HCEC 1CT (cell line): ENCODE results near the gene PRPF38A.
"Not testable (repeated sequence)": the region's sequence is repeated elsewhere in the genome, so short reads cannot be mapped to it uniquely, and the experiment has no call there.

Experiments used
- DNase-seq: peaks from one replicate; pipeline ENCODE4 v3.0.0-alpha.2; 2017

Gene PRPF38A, protein sequence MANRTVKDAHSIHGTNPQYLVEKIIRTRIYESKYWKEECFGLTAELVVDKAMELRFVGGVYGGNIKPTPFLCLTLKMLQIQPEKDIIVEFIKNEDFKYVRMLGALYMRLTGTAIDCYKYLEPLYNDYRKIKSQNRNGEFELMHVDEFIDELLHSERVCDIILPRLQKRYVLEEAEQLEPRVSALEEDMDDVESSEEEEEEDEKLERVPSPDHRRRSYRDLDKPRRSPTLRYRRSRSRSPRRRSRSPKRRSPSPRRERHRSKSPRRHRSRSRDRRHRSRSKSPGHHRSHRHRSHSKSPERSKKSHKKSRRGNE

DNA sequence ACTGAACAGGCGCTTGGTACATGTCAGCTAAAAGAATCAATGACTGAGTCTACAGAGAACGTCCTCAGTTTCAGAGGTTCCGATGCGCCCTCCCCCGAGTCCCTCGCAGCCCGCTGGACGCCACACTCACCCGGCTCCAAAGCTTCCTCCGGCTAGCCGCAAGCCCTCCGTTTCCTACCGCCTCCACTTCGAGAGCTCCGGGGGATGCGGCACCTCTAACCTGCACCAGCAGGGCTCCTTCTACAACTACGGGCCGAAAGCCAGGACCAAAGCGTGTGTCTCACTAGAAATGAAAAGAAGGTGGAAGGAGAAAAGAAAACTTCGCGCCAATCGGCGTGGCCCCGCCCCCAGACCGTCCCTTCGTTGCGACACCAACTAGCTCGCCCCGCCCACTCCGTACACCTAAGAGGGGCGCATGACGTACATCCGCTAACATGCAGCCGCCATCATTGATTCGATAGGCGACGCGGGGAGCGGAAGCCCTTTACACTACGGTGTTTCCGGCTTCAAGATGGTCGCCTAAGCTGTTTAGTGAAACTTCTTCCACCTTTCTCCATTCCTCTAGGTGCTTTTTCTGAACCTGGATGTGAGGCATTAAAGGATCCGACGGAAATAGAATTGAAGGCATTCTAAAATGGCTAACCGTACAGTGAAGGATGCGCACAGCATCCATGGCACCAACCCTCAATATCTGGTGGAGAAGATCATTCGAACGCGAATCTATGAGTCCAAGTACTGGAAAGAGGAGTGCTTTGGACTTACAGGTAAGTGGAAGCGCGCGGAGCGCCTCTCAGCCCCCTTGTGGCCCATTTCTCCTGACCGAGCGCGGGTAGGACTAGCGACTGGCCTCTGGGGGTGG, at the start of gene PRPF38A, which contains the start of gene ORC1:
TSS of gene PRPF38A (plus strand) at position 487 of the 859 bp plus-strand sequence. CDS start at position 635, 148 bp downstream.
TSS of gene ORC1 (minus strand) at position 308 of the 859 bp plus-strand sequence. CDS start 2,200 bp downstream, outside the sequence.
- DNase-seq = peak; percentile 96

- no peak for DNase-seq
These were observed 49.0 kb upstream of the PRPF38A start for GRCh38 chr1:52355436-52355835.

- DNase-seq = no peak
These were observed 48.4 kb upstream of the PRPF38A start for GRCh38 chr1:52355847-52356505.

GRCh38 chr1:52356818-52357355, 47.5 kb upstream of the PRPF38A start:
- DNase-seq = no peak

DNA sequence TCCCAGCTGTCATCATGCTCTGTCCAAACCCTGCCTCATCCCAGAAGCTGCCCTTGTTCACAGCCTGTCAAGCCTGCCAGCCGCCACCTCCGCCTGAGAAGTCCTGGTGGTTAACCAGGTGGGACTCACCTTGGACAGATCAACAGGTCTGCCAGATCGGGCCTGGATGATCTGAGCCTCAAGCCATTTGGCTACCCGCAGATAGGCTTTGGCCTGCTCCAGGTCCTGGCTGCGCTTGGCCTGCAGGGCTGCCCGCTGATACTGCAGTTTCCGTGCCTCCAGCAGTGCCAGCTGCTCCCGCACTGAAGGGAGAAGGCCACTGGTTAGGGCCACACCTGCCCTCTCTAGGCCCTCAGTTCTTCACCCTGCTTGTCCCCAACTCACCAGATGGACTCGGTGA, 47.0 kb upstream of the PRPF38A start:
- no peak for DNase-seq

DNA sequence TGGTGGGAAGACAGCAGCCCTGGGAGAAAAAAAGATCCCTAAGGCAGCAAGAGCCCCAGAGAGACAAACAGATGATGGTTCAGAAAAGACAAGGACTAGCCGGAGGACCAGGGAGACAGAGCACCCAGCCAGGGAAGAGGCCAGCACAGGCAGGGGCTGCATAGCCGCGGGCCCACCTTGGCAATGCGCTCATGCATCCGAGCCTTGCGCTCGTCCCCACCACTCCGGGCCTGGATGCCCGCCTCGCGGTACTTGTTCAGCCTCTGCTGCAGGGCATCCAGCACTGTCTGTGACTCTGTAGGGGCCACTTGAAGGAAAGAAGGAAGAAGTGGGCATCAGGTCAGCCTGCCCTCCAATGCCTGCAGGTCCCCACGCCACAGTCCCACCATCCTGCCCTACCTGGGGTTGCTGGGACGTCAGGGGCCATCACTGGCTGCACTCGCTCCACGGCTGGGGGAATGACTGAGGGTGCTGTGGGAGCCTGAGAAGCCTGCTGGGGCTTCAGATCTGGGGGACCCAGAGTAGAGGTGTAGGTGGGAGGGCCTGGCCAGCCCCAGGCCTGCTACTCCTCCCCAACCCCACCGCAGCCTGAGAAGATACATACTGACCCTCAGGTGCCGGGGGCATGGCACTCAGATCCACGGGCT, 45.4 kb upstream of the PRPF38A start:
- DNase-seq = no peak

DNA sequence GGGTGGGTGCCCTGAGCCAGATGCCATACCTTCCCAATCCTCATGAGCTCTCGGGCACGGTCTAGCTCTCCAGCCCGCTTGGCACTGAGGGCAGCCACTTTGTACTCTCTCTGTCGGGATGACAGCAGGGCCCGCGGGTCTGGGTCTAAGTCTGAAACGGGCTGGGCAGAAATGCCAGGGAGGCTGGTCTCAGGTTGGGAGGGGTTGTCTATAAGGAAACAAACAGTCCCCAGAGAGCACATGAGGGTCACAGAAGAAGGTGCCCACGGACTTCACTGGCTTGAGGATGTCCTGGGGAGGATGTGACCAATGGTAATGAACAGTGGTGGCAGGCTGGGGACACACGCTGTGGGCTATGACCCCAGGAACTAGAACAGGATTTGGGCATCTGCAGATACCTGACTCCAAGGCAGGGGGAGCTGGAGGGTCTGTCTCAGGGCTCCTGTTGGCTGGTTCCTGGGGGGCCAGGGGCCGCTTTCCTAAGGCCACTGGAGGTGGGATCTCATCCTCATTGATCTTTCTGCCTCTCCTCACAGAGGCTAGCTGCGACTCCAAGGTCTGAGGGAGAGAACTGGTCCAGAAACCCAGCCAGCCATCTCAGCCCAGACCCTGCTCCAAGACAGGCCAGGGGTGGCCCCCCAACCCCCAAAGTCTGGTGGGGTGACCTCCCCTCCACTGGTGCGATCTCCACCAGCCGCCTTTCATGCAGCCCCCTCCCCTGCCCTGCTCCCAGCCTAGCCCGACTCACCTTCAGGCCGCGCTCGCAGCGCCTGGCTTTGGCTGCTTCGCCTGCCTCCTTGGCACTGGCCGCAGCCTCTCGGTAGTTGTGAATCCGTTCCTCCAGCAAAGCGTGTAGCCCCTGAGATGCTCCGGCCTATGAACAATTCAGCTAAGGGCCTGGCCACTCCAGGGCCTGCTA, 44.5 kb upstream of the PRPF38A start:
- DNase-seq = no peak

- no peak for DNase-seq
These were observed 43.8 kb upstream of the PRPF38A start for GRCh38 chr1:52360595-52360968.

- DNase-seq = no peak
These were observed 40.1 kb upstream of the PRPF38A start for GRCh38 chr1:52364235-52364839.

DNA sequence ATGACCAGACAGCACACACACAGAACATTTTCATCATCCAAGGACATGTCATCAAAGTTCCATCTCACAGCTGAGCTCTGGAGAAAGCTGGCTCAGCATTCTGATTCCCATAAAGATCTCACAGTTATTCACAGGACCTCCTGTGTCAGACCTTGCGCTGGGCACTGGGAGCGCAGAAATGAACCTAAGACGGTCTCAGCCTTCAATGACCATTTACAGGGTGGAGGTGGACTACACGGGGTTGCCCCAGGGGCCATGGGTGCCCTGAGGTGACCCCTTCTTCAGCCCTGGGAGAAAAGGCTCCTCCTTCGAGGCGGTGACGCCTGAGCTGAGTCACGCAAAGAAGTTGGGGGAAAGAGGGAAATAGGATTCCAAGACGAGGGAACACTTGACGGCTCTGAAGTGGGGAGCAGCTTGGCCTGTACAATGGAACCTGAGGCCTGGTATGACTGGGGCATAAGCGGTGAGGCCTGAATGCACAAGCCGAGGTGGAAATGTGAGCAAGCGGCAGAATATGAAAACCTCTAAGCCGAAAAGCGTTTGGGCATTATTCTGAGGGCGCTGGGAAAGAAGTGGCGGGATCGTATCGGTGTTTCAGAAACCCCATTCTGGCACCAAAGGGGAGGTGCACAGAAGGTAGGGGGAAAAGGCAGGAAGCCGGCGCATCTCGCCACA, 39.2 kb upstream of the PRPF38A start:
- DNase-seq = peak; percentile 77

DNA sequence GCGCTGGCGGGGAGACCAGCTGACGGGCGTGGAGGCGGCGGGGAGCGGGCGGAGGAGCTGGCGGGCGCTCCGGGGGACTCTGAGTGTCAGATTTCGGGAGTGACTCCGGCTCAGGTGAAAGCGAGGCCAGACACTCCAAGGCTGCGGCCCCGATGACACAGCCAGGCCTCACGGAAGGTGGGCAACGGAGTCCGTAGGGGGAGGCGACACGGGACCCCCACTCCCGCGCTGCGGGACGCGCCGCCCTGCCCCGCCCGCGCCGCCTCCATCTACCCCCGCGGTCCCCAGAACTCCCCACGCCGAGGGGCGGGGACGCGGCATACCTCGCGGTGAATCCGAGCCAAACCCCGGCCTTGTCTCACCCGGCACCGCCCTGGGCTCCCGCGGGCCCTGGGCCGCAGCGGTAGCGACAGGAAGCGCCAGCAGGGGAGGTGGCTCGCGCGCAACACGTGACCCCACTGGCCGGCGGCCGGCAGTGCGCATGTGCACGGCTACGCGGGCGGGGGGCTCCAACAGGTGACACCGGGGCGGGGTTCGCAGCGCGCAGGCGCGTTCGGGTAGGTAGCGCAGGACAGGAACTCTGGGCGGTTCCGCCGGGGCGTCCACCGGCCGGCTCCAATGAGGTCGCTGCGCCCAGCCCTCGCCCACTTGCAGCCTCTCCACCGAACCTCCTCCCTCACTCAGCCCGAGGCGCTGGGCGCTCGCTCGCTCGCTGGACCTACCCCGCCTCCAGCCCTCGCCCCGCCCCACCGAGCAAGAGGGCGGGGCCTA, 38.5 kb upstream of the PRPF38A start, which contains the start of gene CC2D1B:
TSS of gene CC2D1B (minus strand) at position 460 of the 771 bp plus-strand sequence. CDS start 1,585 bp downstream, outside the sequence.
- DNase-seq = peak; percentile 95

GRCh38 chr1:52366517-52366827, 37.9 kb upstream of the PRPF38A start:
- no peak for DNase-seq

DNA sequence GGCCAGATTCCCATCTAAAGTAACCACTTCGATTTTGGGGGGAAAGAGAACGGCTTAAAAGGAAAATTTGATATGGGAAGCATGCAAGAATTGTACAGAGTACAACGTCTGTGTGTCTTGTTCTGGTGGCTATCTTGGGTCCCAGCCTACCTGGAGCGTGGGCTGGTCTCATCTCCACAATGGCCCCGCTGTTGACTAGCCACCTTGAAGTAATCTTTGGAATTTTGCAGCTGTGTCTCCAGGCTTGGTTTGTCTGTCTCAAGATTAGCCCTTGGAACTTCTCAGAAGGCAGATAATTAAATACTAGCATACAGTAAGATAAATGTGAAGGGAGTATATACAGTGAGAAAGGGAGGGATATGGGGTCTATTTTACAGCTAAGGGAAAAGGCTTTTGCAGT, 37.1 kb upstream of the PRPF38A start:
- no peak for DNase-seq

GRCh38 chr1:52368383-52369172, 35.8 kb upstream of the PRPF38A start:
- peak; percentile 33 for DNase-seq

GRCh38 chr1:52369851-52370250, 34.6 kb upstream of the PRPF38A start:
- not testable (repeated sequence) for DNase-seq

DNA sequence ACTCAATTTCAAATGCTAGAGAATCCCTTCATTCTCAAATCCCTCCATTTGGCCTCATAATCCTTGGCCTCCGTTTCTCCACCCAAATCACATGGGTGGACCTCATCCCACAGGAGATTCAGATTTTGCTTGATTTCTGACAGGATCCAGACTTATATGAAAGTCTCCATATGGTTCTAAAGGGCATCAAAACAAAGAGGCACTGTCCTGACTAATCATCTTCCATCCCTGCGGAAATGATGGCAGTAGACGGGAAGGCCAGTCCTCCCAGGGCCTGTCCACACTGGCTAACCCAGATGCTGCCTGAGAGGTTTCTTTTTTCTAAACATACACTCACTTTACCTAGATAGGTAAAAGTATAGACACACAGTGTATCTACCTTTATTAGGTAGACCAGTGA, 19.0 kb upstream of the PRPF38A start:
- no peak for DNase-seq

DNA sequence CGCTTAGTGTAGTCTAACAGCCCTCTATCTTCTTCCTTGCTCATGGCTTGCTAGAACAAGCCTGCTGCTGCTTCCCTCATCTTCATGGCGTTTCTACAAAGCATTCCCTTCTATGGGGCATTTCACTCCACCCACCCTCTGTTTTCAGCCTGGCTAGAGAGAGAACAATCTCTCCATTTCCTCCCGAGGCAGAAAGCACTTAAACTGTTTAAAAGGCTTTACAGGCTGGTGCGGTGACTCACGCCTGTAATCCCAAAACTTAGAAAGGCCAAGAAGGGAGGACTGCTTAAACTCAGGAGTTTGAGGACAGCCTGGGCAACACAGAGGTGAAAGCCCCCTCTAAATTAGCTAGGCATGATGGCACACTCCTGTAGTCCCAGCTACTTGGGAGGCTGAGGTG, 17.9 kb upstream of the PRPF38A start:
- no peak for DNase-seq

DNA sequence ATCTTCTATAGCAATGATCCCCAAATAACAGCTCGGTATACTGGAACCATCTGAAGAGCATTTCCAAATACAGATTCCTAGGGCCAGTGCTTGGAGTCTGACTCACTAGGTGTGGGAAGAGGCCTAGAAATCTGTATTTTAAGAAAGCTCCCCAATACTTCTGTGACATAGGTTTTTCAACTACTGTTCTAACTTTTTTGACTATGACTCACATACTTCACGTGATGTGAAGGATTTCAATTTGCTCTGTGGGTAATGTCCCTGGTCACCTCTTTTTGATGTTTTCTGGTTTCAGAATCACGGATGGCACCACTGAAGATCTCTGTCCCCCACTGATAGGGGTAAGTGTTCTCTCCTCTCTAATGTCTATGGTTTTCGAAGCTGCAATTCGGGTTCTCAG, 11.2 kb upstream of the PRPF38A start:
- peak; percentile 9 for DNase-seq

DNA sequence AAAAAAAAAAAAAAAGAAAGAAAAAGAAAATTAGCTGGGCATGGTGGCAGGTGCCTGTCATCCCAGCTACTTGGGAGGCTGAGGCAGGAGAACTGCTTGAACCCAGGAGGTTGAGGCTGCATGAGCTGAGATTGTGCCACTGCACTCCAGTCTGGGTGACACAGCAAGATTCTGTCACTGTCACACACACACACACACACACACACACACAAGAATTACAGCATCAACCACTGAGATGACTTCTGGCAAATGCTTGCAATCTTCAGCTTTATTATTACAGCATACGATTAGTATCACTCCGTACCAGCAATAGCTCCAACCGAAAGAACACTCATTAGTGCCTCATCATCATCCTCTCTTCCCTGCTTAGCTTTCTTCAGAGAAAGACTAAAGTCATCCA, 4.8 kb upstream of the PRPF38A start:
- no peak for DNase-seq
